Karpas-422 (cell line): ENCODE results near the gene FARS2. TPM values are rescaled to one million over a fixed set of nuclear protein-coding genes. Genes with fewer than 3 reads are reported as not detected.

Experiments
- DNase-seq: peaks from one replicate; pipeline ENCODE4 v3.0.0-alpha.2; 2015
- H2AFZ ChIP-seq: fragments of 200-600 bp; sonication (generic); 2 replicates; pipeline ENCODE4 v1.6.1; 2014; ENCODE audit warnings: antibody characterized with exemption, low read length, mixed read lengths
- H3K27ac ChIP-seq: fragments of 200-600 bp; sonication (generic); 2 replicates; pipeline ENCODE4 v1.5.1; 2014; ENCODE audit warnings: mild to moderate bottlenecking, low read length, moderate library complexity
- H3K27me3 ChIP-seq: fragments of 200-600 bp; sonication (generic); 2 replicates; pipeline ENCODE4 v1.6.1; 2014; ENCODE audit warnings: low read length, mixed read lengths
- H3K36me3 ChIP-seq: fragments of 200-600 bp; sonication (generic); 2 replicates; pipeline ENCODE4 v1.6.1; 2014; ENCODE audit warnings: low read length, mixed read lengths; ENCODE audit not compliant: insufficient read depth
- H3K4me1 ChIP-seq: fragments of 200-600 bp; sonication (generic); 2 replicates; pipeline ENCODE4 v1.6.1; 2014; ENCODE audit warnings: mild to moderate bottlenecking, low read length, mixed read lengths
- H3K4me2 ChIP-seq: fragments of 200-600 bp; sonication (generic); 2 replicates; pipeline ENCODE4 v1.6.1; 2014; ENCODE audit warnings: low read length, low read depth, mild to moderate bottlenecking; ENCODE audit not compliant: poor library complexity, severe bottlenecking
- H3K4me3 ChIP-seq: fragments of 200-600 bp; sonication (generic); 2 replicates; pipeline ENCODE4 v1.5.1; 2014; ENCODE audit warnings: mild to moderate bottlenecking, antibody characterized with exemption, low read length, mixed read lengths
- H3K79me2 ChIP-seq: fragments of 200-600 bp; sonication (generic); 2 replicates; pipeline ENCODE4 v1.6.1; 2014; ENCODE audit warnings: mild to moderate bottlenecking, low read length, mixed read lengths
- H3K9ac ChIP-seq: fragments of 200-600 bp; sonication (generic); 2 replicates; pipeline ENCODE4 v1.6.0; 2014; ENCODE audit warnings: low read length
- H3K9me2 ChIP-seq: fragments of 200-600 bp; sonication (generic), shearing (Covaris generic); replicated peaks from 2 replicates; pipeline ENCODE4 v1.6.0; 2014; ENCODE audit warnings: mild to moderate bottlenecking, low read length, moderate library complexity; ENCODE audit not compliant: insufficient read depth
- H3K9me3 ChIP-seq: fragments of 300-700, 200-600 bp; sonication (generic); 2 replicates; pipeline ENCODE4 v1.6.1; 2014; ENCODE audit warnings: low read length, mixed read lengths
- H4K20me1 ChIP-seq: fragments of 200-600 bp; sonication (generic); 2 replicates; pipeline ENCODE4 v1.6.1; 2014; ENCODE audit warnings: mild to moderate bottlenecking, antibody characterized with exemption, low read length, low read depth; ENCODE audit not compliant: insufficient read depth
- total RNA-seq: library from RNA; depleted of rRNA; stranded (reverse); fragments of >200 nt; shearing (Covaris generic); gene quantifications from 2 replicates; pipeline ENCODE4 v1.2.3, GENCODE V29; 2014; ENCODE audit warnings: low replicate concordance

Gene FARS2
- total RNA-seq, 1 experiment from 2014 or later = 9.0 TPM

GRCh38 chr6:5274231-5274630, 12.9 kb downstream of the FARS2 start:
- Histone ChIP-seq H3K36me3 (no peaks in the 10 kb centered on the region), H3K27ac (no peak overlapping the region), H4K20me1 (peaks cover 19% of the 10 kb centered on the region), H3K4me3 (no peak overlapping the region), H3K79me2 (0 out of 2 replicates have a peak, but pooled peaks cover 7% of the 10 kb centered on the region), H3K9me2 (no peaks in the 10 kb centered on the region), H3K27me3 (no peaks in the 10 kb centered on the region), H3K4me2 (no peak overlapping the region), H3K9me3 (no peaks in the 10 kb centered on the region), H3K9ac (no peak overlapping the region), H3K4me1 (peaks cover 15% of the 10 kb centered on the region), H2AFZ (no peak overlapping the region)
- no peak for DNase-seq

- Histone ChIP-seq H3K27ac (no peak overlapping the region), H3K4me3 (no peak overlapping the region), H3K9ac (no peak overlapping the region), H3K27me3 (no peaks in the 10 kb centered on the region), H3K4me1 (peaks cover 15% of the 10 kb centered on the region), H3K79me2 (0 out of 2 replicates have a peak, but pooled peaks cover 7% of the 10 kb centered on the region), H3K9me2 (no peaks in the 10 kb centered on the region), H3K9me3 (no peaks in the 10 kb centered on the region), H2AFZ (no peak overlapping the region), H3K36me3 (no peaks in the 10 kb centered on the region), H3K4me2 (no peak overlapping the region), H4K20me1 (peaks cover 27% of the 10 kb centered on the region)
- no peak for DNase-seq
These were observed 14.2 kb downstream of the FARS2 start for GRCh38 chr6:5275497-5275896.

- Histone ChIP-seq H3K79me2 (peaks cover 3% of the 10 kb centered on the region; the same call in 1 of the 2 replicates), H3K9ac (no peak overlapping the region), H3K27ac (no peak overlapping the region)
These were observed 15.3 kb downstream of the FARS2 start for GRCh38 chr6:5276581-5276980.

GRCh38 chr6:5277589-5277988, 16.3 kb downstream of the FARS2 start:
- no peak overlapping the region for H3K27ac ChIP-seq
- H2AFZ ChIP-seq = no peak overlapping the region
- no peaks in the 10 kb centered on the region for H3K9me2 ChIP-seq
- no peak overlapping the region for H3K9ac ChIP-seq
- H3K4me1 ChIP-seq = peaks cover 15% of the 10 kb centered on the region
- no peaks in the 10 kb centered on the region for H3K27me3 ChIP-seq
- H4K20me1 ChIP-seq = peaks cover 37% of the 10 kb centered on the region
- no peaks in the 10 kb centered on the region for H3K9me3 ChIP-seq
- no peak overlapping the region for H3K4me3 ChIP-seq
- no peaks in the 10 kb centered on the region for H3K36me3 ChIP-seq
- H3K79me2 ChIP-seq = peaks cover 2% of the 10 kb centered on the region; the same call in 1 of the 2 replicates
- no peak for DNase-seq
- no peak overlapping the region for H3K4me2 ChIP-seq

More at GRCh38 chr6:5276581-5276980, 15.3 kb downstream of the FARS2 start:
- Histone ChIP-seq H3K4me2 (no peak overlapping the region), H3K9me2 (no peaks in the 10 kb centered on the region), H2AFZ (no peak overlapping the region), H4K20me1 (peaks cover 27% of the 10 kb centered on the region), H3K27me3 (no peaks in the 10 kb centered on the region), H3K4me3 (no peak overlapping the region), H3K36me3 (no peaks in the 10 kb centered on the region), H3K4me1 (peaks cover 15% of the 10 kb centered on the region), H3K9me3 (no peaks in the 10 kb centered on the region)
- no peak for DNase-seq

GRCh38 chr6:5278047-5278446, 16.7 kb downstream of the FARS2 start:
- no peak overlapping the region for H3K9ac ChIP-seq
- no peaks in the 10 kb centered on the region for H3K27me3 ChIP-seq
- H3K79me2 ChIP-seq = no peaks in the 10 kb centered on the region; the same call in 1 of the 2 replicates
- peaks cover 10% of the 10 kb centered on the region for H3K4me1 ChIP-seq
- no peak overlapping the region for H3K4me2 ChIP-seq
- no peak overlapping the region for H3K27ac ChIP-seq
- H3K4me3 ChIP-seq = no peak overlapping the region
- H2AFZ ChIP-seq = no peak overlapping the region
- H4K20me1 ChIP-seq = peaks cover 39% of the 10 kb centered on the region
- no peaks in the 10 kb centered on the region for H3K9me3 ChIP-seq
- H3K36me3 ChIP-seq = no peaks in the 10 kb centered on the region
- DNase-seq = no peak
- no peaks in the 10 kb centered on the region for H3K9me2 ChIP-seq

GRCh38 chr6:5278565-5279120, 17.3 kb downstream of the FARS2 start:
- Histone ChIP-seq H3K9ac (no peak overlapping the region), H3K79me2 (no peaks in the 10 kb centered on the region; the same call in 1 of the 2 replicates), H3K4me2 (no peak overlapping the region), H3K27me3 (no peaks in the 10 kb centered on the region), H2AFZ (no peak overlapping the region), H4K20me1 (peaks cover 42% of the 10 kb centered on the region), H3K27ac (no peak overlapping the region), H3K36me3 (no peaks in the 10 kb centered on the region), H3K4me1 (peaks cover 5% of the 10 kb centered on the region; the same call in 1 of the 2 replicates), H3K9me3 (no peaks in the 10 kb centered on the region), H3K9me2 (no peaks in the 10 kb centered on the region), H3K4me3 (no peak overlapping the region)
- no peak for DNase-seq

GRCh38 chr6:5279891-5280338, 18.6 kb downstream of the FARS2 start:
- Histone ChIP-seq H3K4me3 (no peak overlapping the region), H2AFZ (no peak overlapping the region), H4K20me1 (peaks cover 54% of the 10 kb centered on the region), H3K36me3 (no peaks in the 10 kb centered on the region), H3K4me2 (no peak overlapping the region), H3K4me1 (peaks cover 5% of the 10 kb centered on the region; the same call in 1 of the 2 replicates), H3K27ac (no peak overlapping the region), H3K9me2 (no peaks in the 10 kb centered on the region), H3K27me3 (no peaks in the 10 kb centered on the region), H3K9ac (no peak overlapping the region), H3K79me2 (no peaks in the 10 kb centered on the region; the same call in 1 of the 2 replicates), H3K9me3 (no peaks in the 10 kb centered on the region)
- no peak for DNase-seq

- no peak overlapping the region for H3K4me2 ChIP-seq
- H3K9ac ChIP-seq = no peak overlapping the region
- peaks cover 55% of the 10 kb centered on the region for H4K20me1 ChIP-seq
- H3K4me3 ChIP-seq = no peak overlapping the region
- no peaks in the 10 kb centered on the region for H3K9me3 ChIP-seq
- H3K79me2 ChIP-seq = no peaks in the 10 kb centered on the region; the same call in 1 of the 2 replicates
- H3K4me1 ChIP-seq = peaks cover 5% of the 10 kb centered on the region; the same call in 1 of the 2 replicates
- H3K36me3 ChIP-seq = no peaks in the 10 kb centered on the region
- DNase-seq = no peak
- H3K27ac ChIP-seq = no peak overlapping the region
- no peaks in the 10 kb centered on the region for H3K9me2 ChIP-seq
- H2AFZ ChIP-seq = no peak overlapping the region
- H3K27me3 ChIP-seq = no peaks in the 10 kb centered on the region
These were observed 19.6 kb downstream of the FARS2 start for GRCh38 chr6:5280920-5281319.
